ENCODE measurements around the gene HRH2.

DNA sequence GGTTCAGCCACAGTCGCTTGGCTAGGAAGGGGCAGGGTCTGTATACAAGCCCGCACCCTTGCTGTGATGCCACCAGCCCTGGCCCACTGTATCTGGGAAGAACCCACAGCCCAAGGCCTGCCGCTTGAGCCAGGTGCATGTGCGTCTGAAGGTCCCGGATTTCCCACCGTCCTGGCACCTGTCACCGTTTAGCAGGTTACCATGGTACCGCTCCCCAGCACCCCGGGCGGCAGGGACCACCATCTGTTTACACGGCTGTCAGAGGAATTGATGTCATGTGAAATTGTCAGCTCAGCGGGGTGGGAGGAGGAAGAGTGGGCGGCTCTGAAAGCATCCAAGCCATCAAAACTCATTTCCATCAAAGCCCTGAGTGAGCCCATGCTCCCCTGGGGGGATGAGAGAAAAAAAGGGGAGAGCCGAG is 92.7 kb downstream of the HRH2 start:
- TF ChIP-seq POLR2AphosphoS5 (IDR thresholded peaks at IDR 0.05; ENCODE audit: borderline replicate concordance, low read depth, low read length) (no peak), EZH2 (IDR thresholded peaks at IDR 0.05) (no peak), FOXP2 (optimal IDR thresholded peaks at IDR 0.05; ENCODE audit: control extremely low read depth, extremely low read length, insufficient read depth) (no peak)

Data from SK-N-MC (cell line).